K562 (cell line): Measurements from ENCODE around the gene HIVEP1. TPM values are rescaled to one million over a fixed set of nuclear protein-coding genes. Genes with fewer than 3 reads are reported as not detected.

Experiments used
- ATAC-seq: fragments of 200-7000 bp; cut with Tn5 transposase; 3 replicates; pipeline ENCODE4 v1.9.1; 2020; ENCODE audit warnings: moderate library complexity
- BruUV-seq: library from RNA; stranded (reverse); fragments of 400-500 nt; replicated peaks from 2 replicates; lab custom pipeline; 2021; lab: Mats Ljungman, UMichigan
- CTCF ChIA-PET: fragments of 300-600 bp; formaldehyde crosslinking; extraction: SDS; loops from one replicate; lab custom pipeline; 2021; ENCODE audit warnings: low intra/inter-chr PET ratio; lab: Yijun Ruan, JAX
- POLR2A ChIA-PET: fragments of 300-600, 350-650 bp; sonication (Branson Sonifier 250); formaldehyde crosslinking; extraction: SDS; loops from one replicate; lab custom pipeline; 2021; ENCODE audit warnings: antibody characterized with exemption, inconsistent platforms; lab: Yijun Ruan, JAX
- DNase-seq, 4 experiments: peaks; one replicate each; pipeline versions ENCODE4 v3.0.0 to v3.0.0-alpha.2; 2011 to 2018; ENCODE audit warnings: low spot score in 3 of 4, mixed read lengths in 3 of 4; ENCODE audit errors: extremely low read depth in 1 of 4
- FAIRE-seq: peaks from 2 replicates; lab custom pipeline; 2011; peaks lifted over from hg19 to GRCh38; lab: Jason Lieb, UNC
- H2AFZ ChIP-seq: 2 replicates; pipeline ENCODE4 v1.6.0; 2011; ENCODE audit warnings: low read depth, low read length, control low read depth, inconsistent platforms
- H3K27ac ChIP-seq: fragments of 200-600 bp; 3 replicates; pipeline ENCODE4 v1.8.0; 2011; ENCODE audit warnings: low read depth, mild to moderate bottlenecking, control low read depth, inconsistent platforms, low read length, moderate library complexity, mixed read lengths; ENCODE audit errors: extremely low read depth
- H3K27me3 ChIP-seq, 2 experiments: fragments of 300-600 bp in 1 of 2; 2 replicates in 1 of 2; 3 replicates in 1 of 2; pipeline versions ENCODE4 v1.6.0 to v1.8.0; 2011; ENCODE audit warnings: inconsistent platforms in 2 of 2, low read length in 2 of 2, mild to moderate bottlenecking in 1 of 2, mixed read lengths in 1 of 2, moderate library complexity in 1 of 2; ENCODE audit not compliant: control insufficient read depth in 2 of 2, insufficient read depth in 2 of 2
- H3K36me3 ChIP-seq: fragments of 300-600 bp; 3 replicates; pipeline ENCODE4 v1.8.0; 2011; ENCODE audit warnings: mild to moderate bottlenecking, low read length, inconsistent platforms; ENCODE audit not compliant: control insufficient read depth, insufficient read depth
- H3K4me1 ChIP-seq, 2 experiments: fragments of 200-600 bp in 1 of 2; replicated peaks in 1 of 2; 2 replicates in 1 of 2; 3 replicates in 1 of 2; pipeline versions ENCODE4 v1.5.1 to v1.8.0; 2011; ENCODE audit warnings: inconsistent platforms in 2 of 2, low read length in 2 of 2, mild to moderate bottlenecking in 1 of 2, mixed read lengths in 1 of 2, moderate library complexity in 1 of 2; ENCODE audit not compliant: control insufficient read depth in 2 of 2, insufficient read depth in 2 of 2
- H3K4me2 ChIP-seq: 2 replicates; pipeline ENCODE4 v1.6.1; 2011; ENCODE audit warnings: low read length, control low read depth, inconsistent platforms, mixed read lengths; ENCODE audit not compliant: insufficient read depth
- H3K4me3 ChIP-seq: fragments of 200-600 bp; sonication (generic), shearing (Covaris generic); 2 replicates; pipeline ENCODE4 v1.5.1; 2016; ENCODE audit warnings: control low read depth, inconsistent platforms
- H3K79me2 ChIP-seq: fragments of 200-600 bp; 3 replicates; pipeline ENCODE4 v1.8.0; 2011; ENCODE audit warnings: low read length, inconsistent platforms; ENCODE audit not compliant: control insufficient read depth, insufficient read depth
- H3K9ac ChIP-seq, 2 experiments: 2 replicates each; pipeline versions ENCODE4 v1.6.0 to v1.6.1; 2011; ENCODE audit warnings: low read depth in 2 of 2, low read length in 2 of 2, control low read depth in 1 of 2, inconsistent platforms in 1 of 2, mild to moderate bottlenecking in 1 of 2, mixed read lengths in 1 of 2; ENCODE audit not compliant: insufficient read depth in 1 of 2
- H3K9me1 ChIP-seq: one replicate; pipeline ENCODE4 v1.6.0; 2011; ENCODE audit warnings: inconsistent platforms, mild to moderate bottlenecking, low read length, moderate library complexity; ENCODE audit not compliant: control insufficient read depth, insufficient read depth
- H3K9me3 ChIP-seq: replicated peaks from 2 replicates; pipeline ENCODE4 v1.5.1; 2011; ENCODE audit warnings: low read depth, low read length, inconsistent platforms; ENCODE audit not compliant: control insufficient read depth, insufficient read depth
- H4K20me1 ChIP-seq: replicated peaks from 2 replicates; pipeline ENCODE4 v1.6.1; 2011; ENCODE audit warnings: low read length, inconsistent platforms, mixed read lengths; ENCODE audit not compliant: control insufficient read depth, insufficient read depth
- BRF1 ChIP-seq: IDR thresholded peaks from 3 replicates; pipeline ENCODE4 v1.6.1; 2011; ENCODE audit warnings: borderline replicate concordance, mild to moderate bottlenecking; ENCODE audit not compliant: insufficient read length; ENCODE audit errors: extremely low read depth
- CBX5 ChIP-seq: IDR thresholded peaks from 2 replicates; pipeline ENCODE4 v1.6.1; 2014; ENCODE audit warnings: low read depth, borderline replicate concordance
- EWSR1 ChIP-seq: fragments of 450-650 bp; IDR thresholded peaks from 2 replicates; pipeline ENCODE4 v1.6.1; 2018; ENCODE audit warnings: borderline replicate concordance, mild to moderate bottlenecking, low read depth, moderate library complexity; ENCODE audit not compliant: partially characterized antibody
- PRPF4 ChIP-seq: fragments of 200-400 bp; formaldehyde crosslinking; IDR thresholded peaks from one replicate; pipeline ENCODE4 v1.6.1; 2017; ENCODE audit warnings: low read length, low read depth, mild to moderate bottlenecking; ENCODE audit not compliant: insufficient read depth, poor library complexity, severe bottlenecking
- RAD21 ChIP-seq, 2 experiments: fragments of 250-450 bp in 1 of 2; fragments of 450-650 bp in 1 of 2; sonication (Bioruptor Pico) in 1 of 2; formaldehyde crosslinking in 1 of 2; IDR thresholded peaks in 1 of 2; conservative IDR thresholded peaks in 1 of 2; 2 replicates each; pipeline versions ENCODE4 v1.4.0 to v1.8.0; 2020 to 2022; ENCODE audit warnings: mild to moderate bottlenecking in 2 of 2, moderate library complexity in 1 of 2
- TFE3 ChIP-seq: fragments of 450-650 bp; formaldehyde crosslinking; IDR thresholded peaks from 2 replicates; pipeline ENCODE4 v1.4.0; 2020; ENCODE audit warnings: mild to moderate bottlenecking, mixed read lengths
- TOE1 ChIP-seq, 2 experiments: fragments of 450-650 bp in 1 of 2; sonication (generic) in 1 of 2; formaldehyde crosslinking in 1 of 2; IDR thresholded peaks; 2 replicates each; pipeline versions ENCODE4 v1.7.1 to v1.8.0; 2016 to 2022; ENCODE audit warnings: borderline replicate concordance in 2 of 2, mild to moderate bottlenecking in 2 of 2, antibody characterized with exemption in 1 of 2, inconsistent platforms in 1 of 2, low read depth in 1 of 2, missing genetic modification reagents in 1 of 2, moderate library complexity in 1 of 2
- ZBTB33 ChIP-seq: sonication (generic); formaldehyde crosslinking; IDR thresholded peaks from 2 replicates; pipeline ENCODE4 v1.8.1; 2023; ENCODE audit warnings: mild to moderate bottlenecking, missing genetic modification reagents
- ZNF79 ChIP-seq: fragments of 250-450 bp; sonication (Bioruptor Pico); IDR thresholded peaks from 2 replicates; pipeline ENCODE4 v1.4.0; 2020; ENCODE audit warnings: low read depth, mild to moderate bottlenecking, moderate library complexity
- WGBS: fragments of 100-300 bp; shearing (Covaris generic); methylation state at CpG from one replicate; pipeline ENCODE4 v1.1.6; 2016; ENCODE audit warnings: low coverage, mixed read lengths; ENCODE audit not compliant: insufficient coverage; ENCODE audit errors: missing lambda C conversion rate; 5-methylcytosine and 5-hydroxymethylcytosine counted together
- in situ Hi-C: fragments of 300-500 bp; cut with MboI; formaldehyde crosslinking; loops from 4 replicates; pipeline ENCODE4 v1.15.0; 2018; ENCODE audit warnings: inconsistent platforms, mixed read lengths
- intact Hi-C: fragments of 100-400 bp; cut with micrococcal nuclease; formaldehyde crosslinking; loops from 2 replicates; pipeline ENCODE4 v1.14.2; 2022
- polyA plus RNA-seq, 8 experiments: library from polyadenylated mRNA; depleted of rRNA in 4 of 8; stranded (reverse) in 5 of 8; unstranded in 3 of 8; fragments of >200 nt; fragmentation: Nextera tagmentation in 2 of 8; fragmentation: Illumina TruSeq in 1 of 8; extraction: Ambion mirVana in 2 of 8; extraction: Trizol in 1 of 8; gene quantifications; 2 replicates each; pipeline versions ENCODE4 v1.2.1 to v1.2.3, GENCODE V29; 2011 to 2014; ENCODE audit warnings: inconsistent platforms in 1 of 8, missing spikeins in 1 of 8
- total RNA-seq, 7 experiments: library from RNA; depleted of rRNA in 6 of 7; stranded (reverse); fragments of >200 nt in 6 of 7; fragmentation: Illumina TruSeq in 2 of 7; extraction: Trizol in 2 of 7; gene quantifications; 2 replicates each; pipeline versions ENCODE4 v1.2.1 to v1.2.3, GENCODE V29; 2011 to 2021; ENCODE audit warnings: low replicate concordance in 1 of 7

The HIVEP1 gene
- total and polyA plus RNA-seq, 9 of the 15 experiments (the other 6 are each of a cell fraction or from before 2014, with no cell fraction given) = 6.0 to 33.3 (median 21.7) TPM

- no peak for FAIRE-seq
- in situ Hi-C loops (no loop called here), intact Hi-C loops (no loop called here)
- Histone ChIP-seq H3K4me1 (no peaks in the 10 kb centered on the region), H3K4me3 (no peak overlapping the region), H3K79me2 (no peaks in the 10 kb centered on the region), H2AFZ (no peak overlapping the region), H3K36me3 (peaks cover 64% of the 10 kb centered on the region), H4K20me1 (no peaks in the 10 kb centered on the region), H3K27me3 (no peaks in the 10 kb centered on the region), H3K27ac (no peak overlapping the region), H3K9ac (no peak overlapping the region), H3K9me3 (no peaks in the 10 kb centered on the region; the same call in 1 of the 2 replicates), H3K4me2 (no peak overlapping the region), H3K9me1 (no peaks in the 10 kb centered on the region)
- CTCF ChIA-PET = no interaction called here
- no peak for TF ChIP-seq RAD21 (CRISPR knock-in tag; conservative IDR thresholded peaks at IDR 0.05 in 1 of 2, IDR thresholded peaks at IDR 0.05 in 1 of 2)
- no peak for TF ChIP-seq ZNF79
- no peak for TF ChIP-seq TFE3
- TF ChIP-seq TOE1 (IDR thresholded peaks at IDR 0.05; ENCODE audit: borderline replicate concordance) = no peak
- TF ChIP-seq TOE1 (CRISPR knock-in tag; IDR thresholded peaks at IDR 0.05; ENCODE audit: borderline replicate concordance, low read depth) = no peak
- TF ChIP-seq ZBTB33 = no peak
- TF ChIP-seq CBX5 = no peak
- no peak for TF ChIP-seq EWSR1
- no peak for TF ChIP-seq BRF1
- no peak for TF ChIP-seq PRPF4
- ATAC-seq = no peak
- no TSS peak for BruUV-seq
- WGBS = 78% methylated on average over 4 of the region's 4 CpGs
- POLR2A ChIA-PET = no interaction called here
- DNase-seq = no peak
These were observed 124.8 kb downstream of the HIVEP1 start for GRCh38 chr6:12136905-12137304.
